ENCODE measurements around the gene SMAD2. TPM values are rescaled to one million over a fixed set of nuclear protein-coding genes. Genes with fewer than 3 reads are reported as not detected.
"Not testable (repeated sequence)": the region's sequence is repeated elsewhere in the genome, so short reads cannot be mapped to it uniquely, and the experiment has no call there.

Gene SMAD2
- polyA plus RNA-seq, 5 donors = 63.0 to 92.6 (median 85.8) TPM

DNA sequence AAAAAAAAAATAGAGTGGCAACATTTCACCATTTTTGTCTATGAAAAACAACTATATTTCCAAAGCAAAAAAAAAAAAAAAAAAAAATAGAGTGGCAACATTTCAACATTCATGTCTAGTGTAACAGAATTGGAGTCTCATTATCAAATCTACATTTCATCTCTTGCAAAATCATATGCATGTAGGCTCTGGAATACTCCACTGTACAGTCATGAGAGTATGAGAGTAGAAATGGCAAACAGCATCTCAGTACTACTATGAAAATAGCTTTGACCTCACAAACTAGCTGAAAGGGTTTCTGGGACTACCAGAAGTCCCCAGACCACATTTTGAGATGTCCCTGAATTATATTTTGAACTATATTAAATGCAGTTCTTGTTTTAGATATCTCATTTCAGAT is 82.8 kb downstream of the SMAD2 start:
- DNase-seq = no peak

DNA sequence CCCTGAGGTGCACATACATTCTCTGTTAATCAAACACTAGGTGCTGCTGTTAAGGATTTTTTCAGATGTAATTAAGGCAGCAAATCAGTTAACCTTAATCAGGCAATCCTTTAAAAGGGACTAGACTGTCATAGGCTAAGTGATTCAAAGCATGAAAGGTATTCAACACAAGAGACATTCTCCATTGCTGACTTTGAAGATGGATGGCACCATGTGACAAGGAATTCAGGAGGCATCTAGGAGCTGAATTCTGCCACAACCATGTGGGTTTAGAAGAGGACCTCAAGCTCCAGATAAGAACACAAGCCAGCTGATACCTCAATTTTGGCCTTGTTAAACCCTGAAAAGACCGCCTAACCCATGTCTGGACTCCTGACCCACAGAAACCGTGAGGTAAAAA is 84.0 kb downstream of the SMAD2 start:
- no peak for DNase-seq

DNA sequence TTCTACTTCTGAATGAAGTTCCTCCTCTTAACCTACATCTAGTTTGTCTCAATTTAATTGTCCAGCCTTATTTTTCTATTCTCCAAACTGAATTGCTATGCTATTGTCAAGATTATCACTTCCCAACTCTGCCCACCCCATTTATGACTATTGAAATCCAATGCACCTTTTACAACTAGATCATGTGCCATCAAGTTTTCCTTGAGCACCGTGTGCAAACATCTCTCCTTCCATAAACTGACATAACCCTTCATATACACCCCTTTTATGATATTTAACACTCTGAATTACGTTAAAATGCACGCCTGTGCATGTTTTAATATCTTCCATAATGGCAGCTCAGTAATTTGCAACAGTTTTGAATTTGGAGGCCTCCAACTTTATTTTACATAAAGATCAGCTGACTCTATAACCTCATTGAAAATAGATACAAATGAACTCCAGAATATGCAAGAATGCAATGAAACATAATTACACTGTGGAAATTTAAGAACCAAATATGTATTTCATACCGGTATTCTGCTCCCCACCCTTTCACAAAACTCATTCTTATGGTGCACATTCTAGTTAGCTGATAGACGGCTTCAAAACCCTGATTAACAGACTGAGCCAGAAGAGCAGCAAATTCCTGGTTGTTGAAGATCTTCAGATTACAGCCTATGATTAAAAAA is 85.5 kb downstream of the SMAD2 start:
- no peak for DNase-seq

DNA sequence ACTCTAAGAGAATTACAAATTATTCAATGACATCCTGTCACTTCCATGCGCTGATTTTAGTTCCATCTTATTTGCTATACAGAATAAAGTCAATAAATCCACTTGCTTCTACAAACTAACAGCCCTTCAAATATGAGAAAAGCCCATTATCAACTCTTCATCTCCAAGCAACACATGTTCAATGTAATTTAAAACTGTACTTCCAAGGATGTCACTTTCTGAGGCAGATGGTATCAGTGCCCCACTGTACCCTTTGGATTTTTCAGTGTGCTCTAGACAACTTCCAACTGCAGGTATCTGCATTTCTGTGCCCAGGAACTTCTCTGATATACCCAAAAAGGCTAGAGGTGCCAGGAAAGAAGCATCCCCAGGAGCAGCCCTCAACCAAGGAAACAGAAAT is 87.6 kb downstream of the SMAD2 start:
- DNase-seq = no peak

DNA sequence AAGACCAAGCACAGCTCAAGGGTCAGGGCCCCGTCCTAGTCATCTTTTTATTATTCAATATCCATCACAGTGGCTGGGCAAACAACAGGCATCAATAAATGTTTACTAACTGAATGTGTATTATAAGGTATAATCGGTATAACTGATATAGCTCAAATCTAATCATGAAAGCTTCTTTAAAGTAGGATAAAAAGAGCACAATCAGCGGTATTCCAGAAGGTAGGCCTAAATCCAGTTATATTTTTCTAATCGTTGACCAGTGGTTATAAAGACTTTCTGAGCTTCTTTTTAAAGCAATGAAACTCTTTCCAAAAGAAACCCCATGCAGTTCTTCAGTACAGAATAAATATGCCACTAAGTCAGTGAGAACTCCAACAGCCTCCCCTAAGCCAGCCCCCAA is 92.1 kb downstream of the SMAD2 start:
- no peak for DNase-seq

DNA sequence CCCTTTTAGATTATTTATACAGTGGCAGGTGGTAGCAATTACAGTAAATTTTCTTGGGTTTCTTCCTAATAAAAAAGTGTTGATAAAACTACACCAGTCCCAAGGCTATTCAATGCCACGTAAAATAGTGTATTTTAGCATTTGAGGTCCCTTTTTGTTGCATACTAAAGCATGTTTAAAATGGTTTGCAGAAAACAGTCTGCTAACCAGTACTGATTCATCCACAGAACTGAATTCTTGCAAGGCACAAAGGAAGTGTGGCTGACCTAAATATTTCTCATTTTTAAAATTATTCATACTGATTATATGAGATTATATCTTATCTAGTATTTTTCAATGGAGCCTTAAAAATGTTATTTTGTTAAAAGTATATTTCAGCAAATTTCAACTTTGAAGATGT is 98.1 kb downstream of the SMAD2 start:
- DNase-seq = no peak

DNA sequence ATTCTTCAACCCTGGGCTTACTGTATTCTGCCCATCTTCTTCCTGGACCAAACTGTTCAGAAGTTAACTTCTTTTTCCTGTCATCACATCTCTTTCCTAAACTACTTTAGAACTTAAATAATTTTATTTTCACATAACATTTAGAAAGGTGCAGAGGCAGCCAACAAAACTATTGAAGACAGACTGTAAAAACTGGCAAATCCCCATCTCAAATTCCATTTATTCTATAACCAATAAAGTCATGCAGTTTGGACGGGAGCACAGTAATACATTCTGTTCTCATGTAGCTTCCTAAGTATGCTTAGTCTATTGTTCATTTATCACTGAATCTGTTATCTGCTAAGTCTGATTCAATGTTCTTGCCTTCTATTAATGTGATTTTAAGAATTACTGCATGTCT is 99.1 kb downstream of the SMAD2 start:
- no peak for DNase-seq

DNA sequence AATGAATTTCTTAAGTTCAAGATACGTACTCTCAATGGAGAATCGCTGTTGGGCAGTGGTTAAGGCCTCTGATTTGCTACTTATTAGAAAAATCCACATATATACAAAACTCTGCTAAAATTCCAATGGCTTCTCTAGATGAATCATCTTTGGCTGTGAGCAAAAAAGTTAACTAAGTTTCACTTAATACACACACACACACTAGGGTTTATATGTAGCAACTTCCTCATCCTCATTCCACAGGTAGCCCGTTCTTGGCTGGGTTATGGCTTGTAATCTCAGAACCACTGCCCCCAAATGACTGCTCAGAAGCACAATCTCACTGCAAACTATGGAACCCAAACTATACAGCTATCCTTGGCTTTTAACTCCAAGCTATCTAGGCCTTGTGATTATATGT is 99.7 kb downstream of the SMAD2 start:
- no peak for DNase-seq

DNA sequence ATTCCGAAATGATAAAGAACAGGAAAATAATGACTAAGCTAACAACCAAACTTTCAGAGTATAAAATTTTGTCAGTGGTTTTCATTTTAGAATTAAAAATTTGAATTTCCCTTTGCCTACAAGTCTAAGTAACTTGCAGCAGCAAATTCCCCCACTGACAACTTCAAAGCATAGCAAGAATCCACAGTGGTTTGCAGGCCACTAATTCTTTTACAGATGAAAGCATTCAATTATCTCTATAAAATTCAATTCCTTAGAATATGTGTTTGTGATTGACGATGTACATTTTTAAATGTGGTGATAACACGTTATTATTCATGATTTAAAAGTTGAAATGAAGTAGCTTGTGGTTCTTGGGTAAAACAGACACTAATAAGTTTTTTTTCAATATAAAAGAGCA is 100.6 kb downstream of the SMAD2 start:
- DNase-seq = no peak

DNA sequence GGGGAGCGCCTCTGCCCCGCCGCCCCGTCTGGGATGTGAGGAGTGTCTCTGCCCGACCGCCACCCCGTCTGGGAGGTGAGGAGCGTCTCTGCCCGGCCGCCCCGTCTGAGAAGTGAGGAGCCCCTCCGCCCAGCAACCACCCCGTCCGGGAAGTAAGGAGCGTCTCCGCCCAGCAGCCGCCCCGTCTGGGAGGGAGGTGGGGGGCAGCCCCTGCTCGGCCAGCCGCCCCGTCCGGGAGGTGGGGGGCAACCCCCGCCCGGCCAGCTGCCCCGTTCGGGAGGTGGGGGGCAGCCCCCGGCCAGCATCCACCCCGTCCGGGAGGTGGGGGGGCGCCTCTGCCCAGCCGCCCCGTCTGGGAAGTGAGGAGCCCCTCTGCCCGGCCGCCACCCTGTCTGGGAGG is 102.4 kb downstream of the SMAD2 start:
- DNase-seq = not testable (repeated sequence)

DNA sequence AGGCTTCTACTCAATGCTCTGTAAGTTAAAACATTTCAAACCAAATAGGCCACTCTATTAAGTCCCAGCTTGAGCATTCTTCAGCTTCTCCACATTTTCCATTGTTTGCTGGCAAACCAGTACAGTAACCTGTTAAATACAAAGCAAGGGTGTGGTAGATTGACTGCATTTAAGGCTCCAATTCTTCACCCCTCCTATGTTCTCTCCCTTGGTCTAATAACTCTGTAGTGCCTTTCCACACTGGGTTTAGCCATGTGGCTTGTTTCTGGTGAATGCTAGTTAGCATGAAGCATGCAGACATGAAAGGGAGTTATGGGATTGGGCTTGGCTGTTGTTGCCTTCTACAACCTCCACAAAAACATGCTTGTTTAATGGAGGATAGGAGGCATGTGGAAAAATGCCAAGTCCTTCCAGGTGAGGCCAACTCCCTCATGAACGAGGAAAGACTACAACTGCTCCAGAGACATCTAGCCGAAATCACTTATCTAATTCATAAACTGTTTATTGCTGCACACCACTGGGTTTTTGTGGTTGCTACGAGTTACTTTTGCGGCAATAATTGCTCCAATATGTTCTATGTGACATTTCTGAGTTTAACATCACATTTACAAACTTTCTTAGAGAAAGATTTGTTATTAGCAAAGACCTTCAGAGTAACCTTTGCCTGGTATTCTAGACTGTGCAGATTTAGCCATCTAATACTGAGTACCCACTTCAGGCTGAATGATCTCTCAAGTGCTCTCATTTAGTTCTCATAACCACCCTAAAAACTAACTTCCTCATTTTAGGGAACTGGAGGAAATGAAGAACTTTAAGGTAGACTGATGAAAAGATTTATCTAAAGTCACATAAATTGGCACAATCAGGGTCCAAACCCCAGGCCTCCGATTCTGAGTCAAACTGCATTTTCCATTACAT is 104.0 kb downstream of the SMAD2 start:
- DNase-seq = no peak

DNA sequence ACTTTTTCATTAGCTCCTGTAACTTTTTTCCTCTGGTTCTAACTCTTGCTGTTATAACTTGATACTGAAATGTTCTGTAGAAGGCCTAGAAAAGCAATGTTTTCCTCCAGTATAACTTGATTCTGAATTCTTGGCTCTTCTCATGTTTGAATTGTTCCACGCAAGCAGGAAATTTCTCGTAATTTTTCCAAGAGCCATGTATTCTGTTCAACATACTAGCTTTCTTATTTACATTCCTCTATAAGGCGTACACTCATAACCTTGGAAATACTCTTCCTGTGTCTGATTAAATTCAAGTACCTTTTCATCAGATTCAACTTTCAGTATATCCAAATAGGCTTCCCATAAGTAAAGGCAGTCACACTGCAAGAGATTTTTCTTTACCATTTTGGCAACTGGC is 109.1 kb downstream of the SMAD2 start:
- no peak for DNase-seq

DNA sequence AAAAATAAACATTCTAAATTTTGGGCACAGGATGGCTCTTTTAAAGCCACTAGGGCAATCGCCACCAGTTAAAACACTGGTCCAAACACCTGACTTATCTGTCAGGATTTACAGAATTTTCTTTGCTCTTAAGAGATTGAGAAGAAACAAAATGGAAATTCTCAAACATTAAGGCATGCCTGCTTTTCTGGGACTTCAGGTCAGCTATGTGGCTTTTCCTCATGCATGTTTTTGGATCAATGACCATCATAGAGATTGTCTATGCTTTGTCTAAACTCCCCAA is 112.7 kb downstream of the SMAD2 start:
- DNase-seq = no peak

DNA sequence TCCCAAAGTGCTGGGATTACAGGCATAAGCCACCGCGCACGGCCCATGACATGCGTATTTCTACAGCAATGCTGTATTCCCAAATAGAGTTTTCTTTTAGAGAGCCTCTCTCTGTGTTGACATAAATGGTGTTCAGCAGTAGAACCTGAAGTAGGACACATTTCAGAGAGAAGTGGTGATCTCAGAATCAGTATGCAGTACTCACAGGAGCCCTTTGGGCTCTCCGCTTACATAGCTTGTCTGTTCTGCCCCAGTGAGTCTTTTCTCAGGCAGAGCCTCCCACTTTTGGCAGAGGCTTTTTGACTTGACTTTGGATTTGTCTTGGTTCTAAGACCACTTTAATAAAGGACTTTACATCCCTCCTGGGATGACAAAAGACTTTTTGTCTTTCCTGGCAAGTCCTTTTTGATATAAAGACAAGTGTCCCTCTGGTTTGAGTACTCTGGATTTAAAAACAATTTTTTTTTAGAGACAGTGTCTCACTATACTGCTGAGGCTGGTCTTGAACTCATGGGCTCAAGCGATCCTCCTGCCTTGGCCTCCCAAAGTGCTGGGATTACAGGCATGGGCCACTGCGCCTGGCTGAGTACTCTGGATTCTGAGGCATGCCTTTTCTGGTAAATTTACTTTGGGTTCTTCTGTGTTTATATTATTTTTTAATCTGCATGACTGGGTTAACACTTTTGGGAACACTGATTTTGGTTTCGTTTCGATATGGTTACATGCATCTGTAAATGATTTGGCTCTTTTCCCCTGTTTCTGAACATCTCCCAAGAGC is 113.3 kb downstream of the SMAD2 start:
- no peak for DNase-seq

DNA sequence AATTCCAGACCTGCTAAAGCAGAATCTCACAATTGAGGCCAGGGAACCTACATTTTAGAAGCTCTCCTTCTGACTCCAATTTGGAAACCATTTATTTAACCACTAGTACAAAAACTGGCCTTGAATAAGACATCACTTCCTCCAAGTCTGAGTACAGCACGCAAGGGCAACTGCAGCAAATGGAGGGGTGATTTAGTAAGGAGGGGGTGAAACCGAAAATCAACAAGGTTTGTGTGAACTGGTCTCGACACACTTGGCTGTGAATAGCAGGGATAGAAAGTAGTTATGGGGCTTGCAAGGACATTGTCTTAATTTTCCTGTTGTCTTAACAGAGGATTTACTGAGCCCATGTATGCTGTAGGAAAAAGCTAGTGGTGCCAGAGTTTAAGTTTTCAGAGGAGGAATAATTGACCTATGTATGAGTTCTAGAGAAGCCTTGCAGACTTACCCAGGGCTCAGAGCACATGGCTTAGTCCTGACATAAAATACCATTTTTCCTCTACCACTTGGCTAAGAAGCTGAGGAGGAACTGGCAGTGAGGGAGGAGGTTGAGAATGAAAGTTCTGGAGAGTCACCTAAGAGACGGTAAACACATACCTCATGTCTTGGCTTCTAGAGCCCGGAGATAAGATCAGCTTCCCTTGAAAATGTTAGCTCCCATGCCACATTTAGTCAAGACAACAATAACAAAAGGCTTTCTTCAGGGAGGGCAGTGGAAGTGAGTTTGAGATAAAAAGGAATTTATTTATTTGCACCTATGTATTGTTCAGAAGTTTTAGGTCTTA is 114.8 kb downstream of the SMAD2 start:
- no peak for DNase-seq

DNA sequence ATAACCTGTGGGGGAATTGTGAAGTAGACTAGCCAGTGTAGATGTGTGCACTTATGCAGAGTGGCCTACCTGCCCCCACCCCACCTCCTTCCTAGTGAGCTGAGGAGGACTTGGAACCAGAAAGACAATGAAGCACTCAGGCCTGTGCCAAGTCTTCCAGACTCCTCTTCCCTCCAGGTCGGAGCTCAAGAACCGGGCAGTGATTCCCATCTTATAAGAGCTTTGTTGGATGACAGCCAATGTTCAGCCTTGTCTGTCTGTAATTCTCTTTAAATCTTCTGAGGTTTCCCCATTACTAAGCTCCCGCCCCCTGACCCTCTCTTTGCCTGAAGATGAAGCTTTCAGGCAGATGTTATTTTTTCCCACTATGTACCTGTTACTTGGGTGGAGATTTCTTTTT is 121.0 kb downstream of the SMAD2 start:
- no peak for DNase-seq

DNA sequence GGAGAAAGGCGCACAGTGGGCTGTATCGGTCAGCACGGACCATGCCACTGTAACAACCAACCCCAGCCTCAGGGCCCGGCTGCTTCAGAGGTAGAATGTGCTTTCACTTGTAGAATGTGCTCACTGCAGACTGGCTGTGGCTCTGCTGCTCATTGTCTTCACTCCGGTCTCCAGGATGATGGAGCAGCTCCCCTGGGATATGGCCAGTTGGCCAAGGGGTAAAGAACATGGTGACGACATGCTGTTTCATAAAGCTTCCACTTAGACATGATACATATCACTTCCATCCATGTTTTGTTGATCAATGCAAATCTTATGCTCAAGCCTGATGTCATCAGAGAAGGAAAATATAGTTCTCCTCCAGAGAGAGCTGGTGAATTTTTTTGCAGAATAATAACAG is 127.7 kb downstream of the SMAD2 start:
- DNase-seq = no peak

DNA sequence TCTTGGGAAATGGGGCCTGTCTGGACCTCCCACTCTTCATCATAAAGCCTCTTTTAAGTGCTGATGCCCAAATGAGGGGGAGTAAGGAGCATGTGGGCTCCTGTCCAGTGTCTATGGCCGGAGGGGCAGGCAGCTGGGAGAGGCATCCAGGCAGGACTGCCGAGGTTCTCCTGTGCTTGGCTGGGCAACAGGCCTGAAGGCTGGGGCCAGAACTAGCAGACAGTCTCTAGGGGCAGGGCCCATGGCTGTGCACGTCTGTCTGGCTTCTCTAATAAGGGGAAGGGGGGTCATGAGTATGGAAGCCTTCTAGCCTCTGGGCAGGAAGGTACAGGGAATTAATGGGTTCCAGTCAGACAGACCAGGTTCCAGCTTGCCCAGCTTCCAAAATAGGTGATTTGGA is 128.6 kb downstream of the SMAD2 start:
- no peak for DNase-seq

DNA sequence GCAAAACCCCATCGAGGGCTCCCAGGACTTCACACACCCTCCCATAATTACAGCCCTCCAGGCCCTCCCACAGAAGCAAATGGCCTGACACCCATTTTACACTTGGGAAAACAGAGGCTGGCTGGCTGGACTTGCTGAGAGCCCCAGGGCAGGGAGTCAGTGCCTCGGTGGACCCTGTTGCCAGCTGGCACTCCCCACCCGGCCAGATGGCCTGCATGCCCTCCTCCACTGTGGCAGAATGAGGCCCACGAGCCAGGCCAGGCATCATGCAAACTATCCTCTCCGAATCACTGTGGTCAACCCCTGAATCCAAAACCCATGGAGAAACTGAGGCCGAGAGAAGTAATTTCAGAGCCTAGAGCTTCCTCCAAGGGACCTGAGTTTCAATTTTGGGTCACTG is 129.7 kb downstream of the SMAD2 start:
- no peak for DNase-seq

DNA sequence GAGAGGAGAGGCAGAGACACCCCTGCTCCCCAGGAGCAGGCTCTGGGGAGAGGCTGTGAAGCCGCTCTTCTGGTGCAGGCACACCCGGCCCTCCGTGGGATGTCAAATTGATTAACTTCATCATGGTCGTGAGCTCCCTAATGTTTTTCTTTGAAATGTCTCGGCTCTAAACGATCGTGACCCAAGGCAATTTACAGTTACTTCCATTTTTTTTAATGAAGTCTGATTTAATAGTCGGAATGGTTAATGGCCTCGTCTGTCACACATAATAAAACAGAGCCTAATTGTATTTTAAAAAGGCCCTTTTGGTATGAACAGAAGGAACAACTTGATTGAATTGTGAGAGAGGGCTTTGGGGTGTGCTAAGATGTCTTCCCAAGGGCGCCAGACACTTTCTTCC is 130.2 kb downstream of the SMAD2 start:
- no peak for DNase-seq

DNA sequence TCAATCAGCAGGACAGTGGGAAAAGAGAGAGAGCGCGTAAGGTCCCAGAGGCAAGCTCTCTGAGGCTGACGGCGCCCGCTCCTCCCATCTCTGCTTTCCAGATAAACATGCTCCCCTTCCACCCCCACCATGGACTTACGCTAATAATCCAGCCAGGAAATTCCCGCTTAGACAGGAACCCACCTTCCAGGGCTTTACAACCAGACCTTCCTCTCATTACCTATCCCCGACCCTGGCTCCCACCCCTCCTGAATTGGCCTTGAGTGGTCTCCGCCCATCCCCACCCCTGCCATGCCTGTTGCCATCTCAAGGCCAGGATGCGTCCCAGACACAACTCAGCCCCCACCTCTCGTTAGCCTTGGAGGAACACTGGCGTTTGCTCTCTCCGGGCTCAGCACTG is 131.1 kb downstream of the SMAD2 start:
- no peak for DNase-seq

DNA sequence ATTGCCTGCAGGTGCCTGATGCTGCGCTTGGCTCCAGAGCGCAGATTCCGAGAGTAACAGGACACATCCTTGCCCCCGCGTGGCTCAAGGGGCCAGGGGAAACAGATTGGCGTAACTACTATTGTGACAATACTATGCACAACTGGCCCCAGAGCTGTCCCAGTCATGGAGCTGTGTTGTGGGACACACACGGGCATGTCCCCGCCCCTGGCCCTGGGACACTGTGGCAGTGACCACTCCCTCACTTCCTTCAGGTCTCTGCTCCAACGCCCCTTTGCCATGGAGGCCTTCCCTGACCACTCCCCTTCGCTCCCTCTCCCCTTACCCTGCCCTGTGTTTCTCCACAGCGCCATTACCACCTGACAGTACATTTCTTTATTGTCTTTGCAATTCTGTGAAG is 132.1 kb downstream of the SMAD2 start:
- DNase-seq = no peak

Data from right lung (tissue), 5 donors.